Ascending aorta (tissue), 2 donors: ENCODE measurements around the gene MAML2. TPM values are rescaled to one million over a fixed set of nuclear protein-coding genes. Genes with fewer than 3 reads are reported as not detected.

Experiments
- DNase-seq, 2 donors: peaks; one replicate each; pipeline ENCODE4 v3.0.0-alpha.2; 2019; ENCODE audit warnings: low spot score in 2 of 2
- H3K27ac ChIP-seq, 2 donors: fragments of 200-600 bp; sonication (generic); one replicate each; pipeline ENCODE4 v1.5.1; 2016 to 2017; ENCODE audit warnings: mild to moderate bottlenecking in 1 of 2
- H3K27me3 ChIP-seq: fragments of 200-600 bp; sonication (generic); one replicate; pipeline ENCODE4 v1.5.1; 2017
- H3K36me3 ChIP-seq, 2 donors: fragments of 200-600 bp; sonication (generic); one replicate each; pipeline ENCODE4 v1.5.1; 2016
- H3K4me1 ChIP-seq, 2 donors: fragments of 200-600 bp; sonication (generic); one replicate each; pipeline ENCODE4 v1.5.1; 2016 to 2017; ENCODE audit warnings: mild to moderate bottlenecking in 1 of 2
- H3K4me3 ChIP-seq, 2 donors: fragments of 200-600 bp; sonication (generic); one replicate each; pipeline ENCODE4 v1.5.1; 2016 to 2017; ENCODE audit warnings: mild to moderate bottlenecking in 1 of 2
- H3K9me3 ChIP-seq, 2 donors: fragments of 200-600 bp; sonication (generic); one replicate each; pipeline ENCODE4 v1.5.1; 2016
- CTCF ChIP-seq, 3 experiments: fragments of 200-600 bp in 2 of 3; fragments of 450-650 bp in 1 of 3; sonication (generic) in 2 of 3; IDR thresholded peaks; one replicate each; pipeline ENCODE4 v1.5.1; 2016 to 2019; ENCODE audit warnings: antibody characterized with exemption in 3 of 3, mild to moderate bottlenecking in 1 of 3, moderate library complexity in 1 of 3
- intact Hi-C: fragments of 100-400 bp; cut with DNase I; formaldehyde crosslinking; loops from one replicate; pipeline ENCODE4 v1.15.1; 2023
- total RNA-seq: library from RNA; depleted of rRNA; stranded (reverse); fragments of >200 nt; gene quantifications from one replicate; pipeline ENCODE4 v1.1.0, GENCODE V29; 2016

Gene MAML2
- total RNA-seq, 1 donor from 2014 or later = 13.2 TPM

DNA sequence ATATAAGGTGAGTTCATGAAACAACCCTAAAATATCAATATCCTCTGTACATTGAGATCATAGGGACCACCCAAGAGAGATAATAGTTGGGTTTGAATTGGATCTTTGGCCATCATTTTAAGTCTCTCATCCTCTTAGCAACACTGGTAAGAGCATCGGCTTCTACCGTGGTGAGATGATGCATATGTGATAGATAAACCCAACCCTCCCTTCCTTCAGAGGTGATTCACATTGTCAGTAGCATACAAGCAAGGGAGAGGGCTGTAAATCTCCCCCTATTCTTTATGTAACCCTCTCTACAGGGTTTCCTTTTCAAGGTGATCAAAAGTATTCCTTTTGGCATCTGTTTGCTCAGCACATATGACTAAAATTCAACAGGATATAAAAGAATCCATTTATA lies 316.7 kb downstream of the MAML2 start:
- no peak for TF ChIP-seq CTCF (IDR thresholded peaks at IDR 0.05)
- Histone ChIP-seq H3K36me3 (no peaks in the 10 kb centered on the region), H3K27me3 (no peaks in the 10 kb centered on the region), H3K27ac (no peak overlapping the region), H3K4me3 (no peak overlapping the region), H3K4me1 (no peaks in the 10 kb centered on the region), H3K9me3 (no peaks in the 10 kb centered on the region)
- intact Hi-C loops = no loop called here
- DNase-seq = no peak

- TF ChIP-seq CTCF (IDR thresholded peaks at IDR 0.05) = no peak
- peaks cover 0 to 4% of the 10 kb centered on the region in 2 donors for H3K4me1 ChIP-seq
- intact Hi-C loops = no loop called here
- H3K9me3 ChIP-seq = no peaks in the 10 kb centered on the region
- H3K27ac ChIP-seq = no peak overlapping the region
- H3K27me3 ChIP-seq = no peaks in the 10 kb centered on the region
- H3K4me3 ChIP-seq = no peak overlapping the region
- no peak for DNase-seq
- no peaks in the 10 kb centered on the region for H3K36me3 ChIP-seq
Observed at GRCh38 chr11:96024666-96025065, 318.3 kb downstream of the MAML2 start.

DNA sequence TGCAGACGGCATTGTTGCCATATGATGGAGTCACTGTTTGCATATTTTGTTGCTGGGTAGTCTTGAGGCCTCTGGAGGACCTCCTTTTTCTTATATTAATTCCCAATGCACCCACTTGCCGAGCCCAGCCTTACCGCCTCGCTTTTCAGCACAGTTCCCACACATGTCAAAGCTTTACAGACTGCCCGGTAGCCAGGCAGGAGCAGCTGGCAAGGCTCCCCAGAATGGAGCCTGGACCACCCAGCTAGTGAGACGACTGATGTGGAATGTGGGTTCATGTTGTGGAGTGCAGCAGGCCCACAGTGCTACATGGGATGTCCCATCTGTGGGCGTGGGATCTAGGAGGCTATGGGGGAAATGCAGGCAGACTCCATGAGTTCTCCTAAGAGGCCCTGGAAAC lies 319.7 kb downstream of the MAML2 start:
- no peak for TF ChIP-seq CTCF (IDR thresholded peaks at IDR 0.05)
- peaks cover 0 to 4% of the 10 kb centered on the region in 2 donors for H3K4me1 ChIP-seq
- no peaks in the 10 kb centered on the region for H3K27me3 ChIP-seq
- no peak overlapping the region for H3K27ac ChIP-seq
- no peak overlapping the region for H3K4me3 ChIP-seq
- intact Hi-C loops = no loop called here
- no peak for DNase-seq
- H3K36me3 ChIP-seq = no peaks in the 10 kb centered on the region
- no peaks in the 10 kb centered on the region for H3K9me3 ChIP-seq

DNA sequence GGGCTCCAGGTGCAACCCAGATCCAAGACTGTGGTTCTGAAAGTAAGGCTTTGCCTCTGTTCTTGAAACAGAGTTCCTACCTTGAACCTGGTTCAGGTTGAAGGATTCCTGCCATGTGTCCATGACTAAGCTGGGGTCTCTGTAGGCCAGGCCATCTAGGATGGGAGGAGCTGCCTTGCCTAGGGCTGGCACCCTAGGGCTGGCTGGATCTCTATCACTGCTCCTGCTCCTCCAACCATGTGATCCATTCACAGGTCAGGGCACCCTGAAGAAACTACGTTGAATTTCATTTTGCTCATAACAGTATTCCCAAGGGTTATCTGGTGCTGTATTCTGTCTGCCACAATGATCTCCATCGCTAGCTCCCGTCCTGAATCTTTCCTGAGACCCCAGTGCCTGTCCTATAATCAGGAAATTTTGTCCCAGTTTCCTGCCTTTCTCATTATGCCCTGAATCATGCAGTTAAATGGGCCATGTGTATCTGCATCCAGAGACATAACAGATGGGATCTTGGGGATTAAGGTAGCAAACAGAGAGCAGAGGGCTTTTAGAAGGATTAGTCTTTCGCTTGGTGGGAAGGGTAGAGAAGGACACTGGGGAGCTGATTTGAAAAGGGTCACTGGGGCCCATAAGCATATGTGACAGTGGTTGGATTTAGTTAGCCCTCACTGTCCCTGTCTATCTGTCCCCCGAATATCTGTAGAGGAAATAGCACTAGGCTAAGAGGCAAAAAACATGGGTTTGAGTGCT lies 320.9 kb downstream of the MAML2 start:
- intact Hi-C loops = no loop called here
- H3K4me1 ChIP-seq = peaks cover 0 to 4% of the 10 kb centered on the region in 2 donors
- no peaks in the 10 kb centered on the region for H3K9me3 ChIP-seq
- H3K4me3 ChIP-seq = no peak overlapping the region
- H3K27ac ChIP-seq = no peak overlapping the region
- DNase-seq = no peak
- no peaks in the 10 kb centered on the region for H3K27me3 ChIP-seq
- TF ChIP-seq CTCF (IDR thresholded peaks at IDR 0.05) = no peak
- H3K36me3 ChIP-seq = no peaks in the 10 kb centered on the region

DNA sequence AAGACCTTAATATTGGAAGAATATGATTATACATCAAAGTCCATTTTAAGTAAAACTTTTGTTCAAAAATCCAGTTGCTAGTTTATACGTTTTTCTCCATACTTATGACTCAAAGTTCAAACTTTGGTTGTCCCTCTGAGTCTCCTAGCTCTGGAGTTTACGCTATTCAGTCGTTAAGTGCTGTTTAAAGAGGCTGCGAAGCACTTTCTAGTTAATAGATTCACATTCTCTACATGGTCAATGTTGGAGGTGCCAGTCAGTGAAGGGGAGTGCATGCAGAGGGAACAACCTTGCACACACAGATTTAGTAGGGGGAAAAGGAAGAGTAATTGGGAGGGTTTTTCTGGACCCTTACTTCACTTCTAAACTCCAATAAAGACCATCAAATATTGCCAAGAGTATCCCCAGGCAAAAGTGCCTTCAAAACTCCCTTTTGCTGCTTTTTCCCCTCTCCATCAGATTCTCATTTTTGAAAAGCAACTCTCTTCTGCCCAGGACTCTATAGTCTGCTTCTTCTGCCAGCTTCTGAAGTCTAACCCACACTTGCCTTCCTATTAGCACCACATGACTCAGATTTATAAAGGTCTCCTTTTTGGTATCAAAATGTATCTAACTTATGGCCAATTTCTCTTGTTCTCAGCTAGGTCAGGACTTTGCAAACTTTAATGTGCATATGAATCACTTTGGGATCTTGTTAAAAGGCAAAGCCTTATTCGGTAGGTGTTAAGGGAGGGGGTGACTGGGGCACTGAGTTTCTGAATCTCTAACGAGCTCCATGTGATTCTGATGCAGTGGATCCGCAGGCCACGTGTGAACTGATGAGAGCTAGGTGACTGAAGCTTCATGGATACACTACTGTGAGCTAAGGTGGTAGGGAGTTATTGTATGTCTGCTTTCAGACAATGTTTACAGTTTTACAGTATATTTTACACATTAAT lies 322.9 kb downstream of the MAML2 start:
- intact Hi-C loops = no loop called here
- H3K27me3 ChIP-seq = no peaks in the 10 kb centered on the region
- TF ChIP-seq CTCF (IDR thresholded peaks at IDR 0.05) = no peak
- no peaks in the 10 kb centered on the region for H3K9me3 ChIP-seq
- H3K36me3 ChIP-seq = no peaks in the 10 kb centered on the region
- H3K4me1 ChIP-seq = peaks cover 0 to 4% of the 10 kb centered on the region in 2 donors
- DNase-seq = no peak
- H3K27ac ChIP-seq = no peak overlapping the region
- H3K4me3 ChIP-seq = no peak overlapping the region
